HCT116 (cell line): ENCODE results near the gene UTS2B.

Experiments used
- CEBPB ChIP-seq: IDR thresholded peaks from 2 replicates; pipeline ENCODE4 v1.6.1; 2012; ENCODE audit warnings: low read depth
- EZH2phosphoT487 ChIP-seq: fragments of 200-600 bp; IDR thresholded peaks from 2 replicates; pipeline ENCODE4 v1.6.1; 2018; ENCODE audit warnings: antibody characterized with exemption, borderline replicate concordance
- POLR2AphosphoS5 ChIP-seq: IDR thresholded peaks from 2 replicates; pipeline ENCODE4 v1.6.1; 2011; ENCODE audit warnings: mild to moderate bottlenecking, low read depth, low read length, moderate library complexity
- SIN3A ChIP-seq: IDR thresholded peaks from 2 replicates; pipeline ENCODE4 v1.6.1; 2012; ENCODE audit warnings: low read depth
- TF ChIP-seq, protein P1 (sequence below), 3 experiments: fragments of 200-600 bp in 1 of 3; sonication (generic) in 1 of 3; IDR thresholded peaks in 2 of 3; conservative IDR thresholded peaks in 1 of 3; 2 replicates each; pipeline ENCODE4 v1.5.1; 2012 to 2017; ENCODE audit warnings: low read depth in 2 of 3, low read length in 2 of 3, antibody characterized with exemption in 1 of 3, borderline replicate concordance in 1 of 3, control low read depth in 1 of 3, mild to moderate bottlenecking in 1 of 3, mixed read lengths in 1 of 3, mixed run types in 1 of 3, moderate library complexity in 1 of 3; ENCODE audit not compliant: insufficient read depth in 1 of 3

DNA sequence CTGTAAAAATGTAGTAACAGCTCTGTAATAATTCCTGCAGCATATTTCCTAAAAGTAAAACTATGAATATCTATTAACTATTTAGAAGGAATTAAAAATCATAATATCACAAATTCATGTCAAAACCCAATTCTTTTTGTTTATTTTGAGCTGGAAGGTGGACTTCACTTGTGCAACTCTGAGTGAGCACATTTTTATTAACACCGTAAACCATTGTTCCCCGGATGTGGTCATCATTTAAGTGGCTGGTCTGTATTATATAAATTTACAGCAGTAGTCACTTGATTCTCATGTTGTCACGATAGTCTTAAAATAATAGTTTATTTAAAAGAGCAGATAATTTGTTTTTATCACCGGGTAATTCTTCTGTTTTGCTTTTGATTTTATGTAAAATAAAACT, 43.0 kb upstream of the UTS2B start:
- TF ChIP-seq, protein P1, sequence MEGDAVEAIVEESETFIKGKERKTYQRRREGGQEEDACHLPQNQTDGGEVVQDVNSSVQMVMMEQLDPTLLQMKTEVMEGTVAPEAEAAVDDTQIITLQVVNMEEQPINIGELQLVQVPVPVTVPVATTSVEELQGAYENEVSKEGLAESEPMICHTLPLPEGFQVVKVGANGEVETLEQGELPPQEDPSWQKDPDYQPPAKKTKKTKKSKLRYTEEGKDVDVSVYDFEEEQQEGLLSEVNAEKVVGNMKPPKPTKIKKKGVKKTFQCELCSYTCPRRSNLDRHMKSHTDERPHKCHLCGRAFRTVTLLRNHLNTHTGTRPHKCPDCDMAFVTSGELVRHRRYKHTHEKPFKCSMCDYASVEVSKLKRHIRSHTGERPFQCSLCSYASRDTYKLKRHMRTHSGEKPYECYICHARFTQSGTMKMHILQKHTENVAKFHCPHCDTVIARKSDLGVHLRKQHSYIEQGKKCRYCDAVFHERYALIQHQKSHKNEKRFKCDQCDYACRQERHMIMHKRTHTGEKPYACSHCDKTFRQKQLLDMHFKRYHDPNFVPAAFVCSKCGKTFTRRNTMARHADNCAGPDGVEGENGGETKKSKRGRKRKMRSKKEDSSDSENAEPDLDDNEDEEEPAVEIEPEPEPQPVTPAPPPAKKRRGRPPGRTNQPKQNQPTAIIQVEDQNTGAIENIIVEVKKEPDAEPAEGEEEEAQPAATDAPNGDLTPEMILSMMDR (IDR thresholded peaks at IDR 0.05 in 2 of 3, conservative IDR thresholded peaks at IDR 0.05 in 1 of 3; ENCODE audit: borderline replicate concordance in 1 of 3, insufficient read depth in 1 of 3, low read depth in 2 of 3, low read length in 2 of 3), result no peak
- TF ChIP-seq EZH2phosphoT487 (no peak), POLR2AphosphoS5 (no peak), CEBPB (no peak), SIN3A (no peak)
